Measurements from ENCODE around the gene AHSA1.

GRCh38 chr14:77474479-77475177 is 16.7 kb downstream of the AHSA1 start:
- TF ChIP-seq, protein P1, sequence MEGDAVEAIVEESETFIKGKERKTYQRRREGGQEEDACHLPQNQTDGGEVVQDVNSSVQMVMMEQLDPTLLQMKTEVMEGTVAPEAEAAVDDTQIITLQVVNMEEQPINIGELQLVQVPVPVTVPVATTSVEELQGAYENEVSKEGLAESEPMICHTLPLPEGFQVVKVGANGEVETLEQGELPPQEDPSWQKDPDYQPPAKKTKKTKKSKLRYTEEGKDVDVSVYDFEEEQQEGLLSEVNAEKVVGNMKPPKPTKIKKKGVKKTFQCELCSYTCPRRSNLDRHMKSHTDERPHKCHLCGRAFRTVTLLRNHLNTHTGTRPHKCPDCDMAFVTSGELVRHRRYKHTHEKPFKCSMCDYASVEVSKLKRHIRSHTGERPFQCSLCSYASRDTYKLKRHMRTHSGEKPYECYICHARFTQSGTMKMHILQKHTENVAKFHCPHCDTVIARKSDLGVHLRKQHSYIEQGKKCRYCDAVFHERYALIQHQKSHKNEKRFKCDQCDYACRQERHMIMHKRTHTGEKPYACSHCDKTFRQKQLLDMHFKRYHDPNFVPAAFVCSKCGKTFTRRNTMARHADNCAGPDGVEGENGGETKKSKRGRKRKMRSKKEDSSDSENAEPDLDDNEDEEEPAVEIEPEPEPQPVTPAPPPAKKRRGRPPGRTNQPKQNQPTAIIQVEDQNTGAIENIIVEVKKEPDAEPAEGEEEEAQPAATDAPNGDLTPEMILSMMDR (IDR thresholded peaks at IDR 0.05), result no peak
- TF ChIP-seq POLR2A (IDR thresholded peaks at IDR 0.05), result no peak

All from testis (tissue), 2 donors.